ENCODE measurements around the gene ETAA1.

The ETAA1 gene

GRCh38 chr2:67397143-67397986, at the start of gene ETAA1:
Gene ETAA1 (plus strand): TSS chr2:67397333. CDS start chr2:67397449, 116 bp downstream.
- Histone ChIP-seq H3K4me3 (peak within 1 kb of the TSS; percentile 79 to 98 (median 91)), H3K36me3 (peaks cover 0 to 21% (median 0%) of the 10 kb centered on the region in 11 experiments; a peak in 9 of 22 replicates), H3K4me2 (peak within 1 kb of the TSS; percentile 73 to 95 (median 85)), H3K9ac (peak within 1 kb of the TSS; percentile 91 to 99 (median 95)), H3K4me1 (peaks cover 5 to 30% (median 21%) of the 10 kb centered on the region in 10 experiments; a peak in 16 of 20 replicates), H3K27ac (peak within 1 kb of the TSS; percentile 92 to 98 (median 95)), H3K27me3 (no peaks in the 10 kb centered on the region), H3K9me3 (replicated peaks in 1 of 11) (no peaks in the 10 kb centered on the region), H4K20me1 (no peaks in the 10 kb centered on the region)
- no peak for TF ChIP-seq Cebpa-rat (IDR thresholded peaks at IDR 0.05)

GRCh38 chr2:67366832-67367412, 30.2 kb upstream of the ETAA1 start:
- H4K20me1 ChIP-seq: no peaks in the 10 kb centered on the region
- no peaks in the 10 kb centered on the region for H3K27me3 ChIP-seq
- H3K9me3 ChIP-seq (replicated peaks in 1 of 11): no peaks in the 10 kb centered on the region
- no peak overlapping the region for H3K4me2 ChIP-seq
- TF ChIP-seq Cebpa-rat (IDR thresholded peaks at IDR 0.05): no peak
- H3K9ac ChIP-seq: no peak overlapping the region
- no peaks in the 10 kb centered on the region for H3K4me1 ChIP-seq
- H3K4me3 ChIP-seq: no peak overlapping the region
- H3K27ac ChIP-seq: no peak overlapping the region
- no peaks in the 10 kb centered on the region for H3K36me3 ChIP-seq

GRCh38 chr2:67374481-67374880, 22.7 kb upstream of the ETAA1 start:
- Histone ChIP-seq H3K4me2 (no peak overlapping the region), H3K36me3 (no peaks in the 10 kb centered on the region), H3K9me3 (replicated peaks in 1 of 11) (peaks cover 0 to 6% (median 0%) of the 10 kb centered on the region in 11 experiments; a peak in 3 of 22 replicates), H3K27ac (no peak overlapping the region), H4K20me1 (no peaks in the 10 kb centered on the region), H3K9ac (no peak overlapping the region), H3K4me3 (no peak overlapping the region), H3K4me1 (no peaks in the 10 kb centered on the region), H3K27me3 (no peaks in the 10 kb centered on the region)
- TF ChIP-seq Cebpa-rat (IDR thresholded peaks at IDR 0.05): no peak

- H3K4me2 ChIP-seq: no peak overlapping the region
- H3K4me3 ChIP-seq: no peak overlapping the region
- no peaks in the 10 kb centered on the region for H3K4me1 ChIP-seq
- H3K36me3 ChIP-seq: no peaks in the 10 kb centered on the region
- no peak for TF ChIP-seq Cebpa-rat (IDR thresholded peaks at IDR 0.05)
- H3K27me3 ChIP-seq: no peaks in the 10 kb centered on the region
- H3K9me3 ChIP-seq (replicated peaks in 1 of 11): peaks cover 0 to 6% (median 0%) of the 10 kb centered on the region in 11 experiments; a peak in 3 of 22 replicates
- no peak overlapping the region for H3K9ac ChIP-seq
- H4K20me1 ChIP-seq: no peaks in the 10 kb centered on the region
- no peak overlapping the region for H3K27ac ChIP-seq
Observed at GRCh38 chr2:67374949-67375348, 22.2 kb upstream of the ETAA1 start.

- Histone ChIP-seq H3K9me3 (replicated peaks in 1 of 11) (peaks cover 0 to 6% (median 0%) of the 10 kb centered on the region in 11 experiments; a peak in 3 of 22 replicates), H4K20me1 (no peaks in the 10 kb centered on the region), H3K4me2 (no peak overlapping the region), H3K27me3 (no peaks in the 10 kb centered on the region), H3K27ac (no peak overlapping the region), H3K4me1 (no peaks in the 10 kb centered on the region), H3K9ac (no peak overlapping the region), H3K4me3 (no peak overlapping the region), H3K36me3 (no peaks in the 10 kb centered on the region)
- no peak for TF ChIP-seq Cebpa-rat (IDR thresholded peaks at IDR 0.05)
Observed at GRCh38 chr2:67378555-67378954, 18.6 kb upstream of the ETAA1 start.

- TF ChIP-seq Cebpa-rat (IDR thresholded peaks at IDR 0.05): no peak
Observed at GRCh38 chr2:67379048-67379447, 18.1 kb upstream of the ETAA1 start.

GRCh38 chr2:67384123-67384822, 12.9 kb upstream of the ETAA1 start:
- no peak for TF ChIP-seq Cebpa-rat (IDR thresholded peaks at IDR 0.05)
- Histone ChIP-seq H3K27ac (no peak overlapping the region), H3K36me3 (no peaks in the 10 kb centered on the region), H3K9me3 (replicated peaks in 1 of 11) (peaks cover 0 to 2% (median 0%) of the 10 kb centered on the region in 11 experiments; a peak in 3 of 22 replicates), H3K4me2 (no peak overlapping the region), H3K27me3 (no peaks in the 10 kb centered on the region), H3K4me3 (no peak overlapping the region), H3K9ac (no peak overlapping the region), H3K4me1 (no peaks in the 10 kb centered on the region), H4K20me1 (no peaks in the 10 kb centered on the region)

More at GRCh38 chr2:67379048-67379447, 18.1 kb upstream of the ETAA1 start:
- Histone ChIP-seq H3K4me2 (no peak overlapping the region), H3K4me3 (no peak overlapping the region), H3K36me3 (no peaks in the 10 kb centered on the region), H3K9me3 (replicated peaks in 1 of 11) (peaks cover 0 to 6% (median 0%) of the 10 kb centered on the region in 11 experiments; a peak in 3 of 22 replicates), H3K27ac (no peak overlapping the region), H4K20me1 (no peaks in the 10 kb centered on the region), H3K4me1 (no peaks in the 10 kb centered on the region), H3K27me3 (no peaks in the 10 kb centered on the region), H3K9ac (no peak overlapping the region)

- Histone ChIP-seq H3K4me2 (no peak overlapping the region), H4K20me1 (no peaks in the 10 kb centered on the region), H3K4me3 (no peak overlapping the region), H3K36me3 (no peaks in the 10 kb centered on the region), H3K27ac (no peak overlapping the region), H3K9ac (no peak overlapping the region), H3K27me3 (no peaks in the 10 kb centered on the region), H3K4me1 (no peaks in the 10 kb centered on the region), H3K9me3 (replicated peaks in 1 of 11) (no peaks in the 10 kb centered on the region)
- TF ChIP-seq Cebpa-rat (IDR thresholded peaks at IDR 0.05): no peak
Observed at GRCh38 chr2:67388680-67389079, 8.5 kb upstream of the ETAA1 start.

GRCh38 chr2:67389286-67389685, 7.8 kb upstream of the ETAA1 start:
- no peaks in the 10 kb centered on the region for H4K20me1 ChIP-seq
- H3K4me2 ChIP-seq: no peak overlapping the region
- H3K27me3 ChIP-seq: no peaks in the 10 kb centered on the region
- no peak for TF ChIP-seq Cebpa-rat (IDR thresholded peaks at IDR 0.05)
- H3K9me3 ChIP-seq (replicated peaks in 1 of 11): no peaks in the 10 kb centered on the region
- H3K4me1 ChIP-seq: no peaks in the 10 kb centered on the region
- no peak overlapping the region for H3K27ac ChIP-seq
- H3K36me3 ChIP-seq: no peaks in the 10 kb centered on the region
- H3K4me3 ChIP-seq: no peak overlapping the region
- no peak overlapping the region for H3K9ac ChIP-seq

Measured in BLaER1 treated with 17β-estradiol and CSF1 and Interleukin-3, amounts not matched to agents 10 nM and 100 nM (cell line).